Right atrium auricular region (tissue), 2 donors: Measurements from ENCODE around the gene ENTPD8. TPM values are rescaled to one million over a fixed set of nuclear protein-coding genes. Genes with fewer than 3 reads are reported as not detected.

Experiments used
- DNase-seq: peaks from one replicate; pipeline ENCODE4 v3.0.0-alpha.2; 2019; ENCODE audit warnings: low spot score
- H3K27ac ChIP-seq, 2 donors: fragments of 200-600 bp; sonication (generic); 1 replicate in 1 of 2; 2 replicates in 1 of 2; pipeline ENCODE4 v1.5.1; 2016 to 2019
- H3K27me3 ChIP-seq, 2 donors: fragments of 200-600 bp; sonication (generic); one replicate each; pipeline versions ENCODE4 v1.5.1 to v1.6.0; 2017 to 2019
- H3K36me3 ChIP-seq: fragments of 200-600 bp; sonication (generic); one replicate; pipeline ENCODE4 v1.5.1; 2016
- H3K4me1 ChIP-seq, 2 donors: fragments of 200-600 bp; sonication (generic); one replicate each; pipeline versions ENCODE4 v1.5.1 to v1.6.0; 2017 to 2019
- H3K4me3 ChIP-seq, 2 donors: fragments of 200-600 bp; sonication (generic); 1 replicate in 1 of 2; 2 replicates in 1 of 2; pipeline ENCODE4 v1.5.1; 2017 to 2019; ENCODE audit warnings: mild to moderate bottlenecking in 1 of 2, moderate library complexity in 1 of 2
- H3K9me3 ChIP-seq, 2 donors: fragments of 200-600 bp; sonication (generic); one replicate each; pipeline ENCODE4 v1.5.1; 2019
- total RNA-seq, 2 donors: library from RNA; depleted of rRNA; stranded (reverse); fragments of >200 nt; gene quantifications; one replicate each; pipeline ENCODE4 v1.1.0, GENCODE V29; 2016
- TF ChIP-seq, protein P1 (sequence below), 2 donors: fragments of 200-600 bp; sonication (generic); IDR thresholded peaks; one replicate each; pipeline ENCODE4 v1.5.1; 2019; ENCODE audit warnings: antibody characterized with exemption in 2 of 2

Gene ENTPD8
- total RNA-seq, 2 donors from 2014 or later, result not detected

DNA sequence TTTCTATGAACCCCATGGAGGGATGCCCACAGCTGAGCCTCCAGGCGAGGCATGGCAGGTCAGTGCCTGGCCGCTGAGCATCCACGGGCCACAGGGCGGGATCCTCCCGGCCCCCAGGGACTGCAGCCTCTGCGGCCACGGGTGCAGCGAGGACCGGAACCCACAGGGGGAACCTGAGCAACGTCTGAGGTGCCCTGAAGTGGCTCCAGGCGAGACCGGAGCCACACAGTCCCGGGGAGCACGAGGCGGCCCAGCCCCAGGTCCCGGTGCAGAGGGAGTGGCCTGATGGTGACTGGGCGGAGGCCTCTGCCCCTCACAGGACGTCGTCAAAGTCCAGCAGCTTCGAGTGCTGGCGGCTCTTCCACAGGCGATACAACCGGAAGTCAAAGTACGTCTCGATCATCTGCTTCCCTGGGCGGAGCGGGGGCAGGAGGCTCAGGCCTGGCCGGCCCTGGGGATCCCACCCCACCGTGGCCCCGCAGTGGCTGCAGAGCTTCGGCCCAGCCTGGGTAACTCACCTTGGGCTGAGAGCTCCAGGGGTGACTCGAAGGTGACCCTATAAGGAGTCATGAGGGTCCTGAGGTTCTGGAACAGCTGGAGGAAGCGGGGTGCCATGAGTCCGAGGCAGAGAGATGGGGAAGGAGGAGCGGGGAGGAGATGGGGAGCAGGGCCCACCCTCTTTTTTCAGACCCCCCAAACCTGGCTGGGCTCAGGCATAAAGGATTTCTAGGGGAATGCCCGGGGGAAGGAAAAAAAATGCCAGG, 8.1 kb upstream of the ENTPD8 start:
- no peak for DNase-seq
- H3K4me3 ChIP-seq, result no peak overlapping the region

DNA sequence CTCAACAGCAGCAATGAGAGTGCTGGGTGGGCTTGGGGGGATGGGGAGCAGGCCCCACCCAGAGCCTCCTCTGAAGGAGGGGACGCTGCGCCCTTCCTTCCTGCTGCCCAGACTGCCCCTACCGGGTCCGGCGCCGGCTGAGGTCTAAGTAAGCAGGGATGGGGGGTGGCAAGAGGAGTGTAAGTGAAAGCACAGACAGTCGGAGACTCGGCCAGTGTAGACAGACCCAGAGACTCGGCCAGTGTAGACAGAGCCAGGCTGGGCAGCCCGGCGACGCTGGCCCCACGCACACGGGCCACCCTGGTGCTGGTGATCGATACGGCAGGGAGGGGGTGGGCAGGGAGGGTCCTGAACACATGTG, 7.4 kb upstream of the ENTPD8 start:
- Histone ChIP-seq H3K27me3 (no peaks in the 10 kb centered on the region), H3K9me3 (no peaks in the 10 kb centered on the region), H3K36me3 (peaks cover 10% of the 10 kb centered on the region), H3K27ac (no peak overlapping the region), H3K4me1 (peaks cover 0 to 13% of the 10 kb centered on the region in 2 donors), H3K4me3 (no peak overlapping the region)
- DNase-seq, result no peak
- TF ChIP-seq, protein P1, sequence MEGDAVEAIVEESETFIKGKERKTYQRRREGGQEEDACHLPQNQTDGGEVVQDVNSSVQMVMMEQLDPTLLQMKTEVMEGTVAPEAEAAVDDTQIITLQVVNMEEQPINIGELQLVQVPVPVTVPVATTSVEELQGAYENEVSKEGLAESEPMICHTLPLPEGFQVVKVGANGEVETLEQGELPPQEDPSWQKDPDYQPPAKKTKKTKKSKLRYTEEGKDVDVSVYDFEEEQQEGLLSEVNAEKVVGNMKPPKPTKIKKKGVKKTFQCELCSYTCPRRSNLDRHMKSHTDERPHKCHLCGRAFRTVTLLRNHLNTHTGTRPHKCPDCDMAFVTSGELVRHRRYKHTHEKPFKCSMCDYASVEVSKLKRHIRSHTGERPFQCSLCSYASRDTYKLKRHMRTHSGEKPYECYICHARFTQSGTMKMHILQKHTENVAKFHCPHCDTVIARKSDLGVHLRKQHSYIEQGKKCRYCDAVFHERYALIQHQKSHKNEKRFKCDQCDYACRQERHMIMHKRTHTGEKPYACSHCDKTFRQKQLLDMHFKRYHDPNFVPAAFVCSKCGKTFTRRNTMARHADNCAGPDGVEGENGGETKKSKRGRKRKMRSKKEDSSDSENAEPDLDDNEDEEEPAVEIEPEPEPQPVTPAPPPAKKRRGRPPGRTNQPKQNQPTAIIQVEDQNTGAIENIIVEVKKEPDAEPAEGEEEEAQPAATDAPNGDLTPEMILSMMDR (IDR thresholded peaks at IDR 0.05), result no peak

More for the DNA sequence above, 8.1 kb upstream of the ENTPD8 start:
- Histone ChIP-seq H3K27ac (no peak overlapping the region), H3K9me3 (no peaks in the 10 kb centered on the region), H3K36me3 (peaks cover 10% of the 10 kb centered on the region), H3K27me3 (no peaks in the 10 kb centered on the region), H3K4me1 (peaks cover 0 to 18% of the 10 kb centered on the region in 2 donors)
- TF ChIP-seq, protein P1 (IDR thresholded peaks at IDR 0.05), result no peak

DNA sequence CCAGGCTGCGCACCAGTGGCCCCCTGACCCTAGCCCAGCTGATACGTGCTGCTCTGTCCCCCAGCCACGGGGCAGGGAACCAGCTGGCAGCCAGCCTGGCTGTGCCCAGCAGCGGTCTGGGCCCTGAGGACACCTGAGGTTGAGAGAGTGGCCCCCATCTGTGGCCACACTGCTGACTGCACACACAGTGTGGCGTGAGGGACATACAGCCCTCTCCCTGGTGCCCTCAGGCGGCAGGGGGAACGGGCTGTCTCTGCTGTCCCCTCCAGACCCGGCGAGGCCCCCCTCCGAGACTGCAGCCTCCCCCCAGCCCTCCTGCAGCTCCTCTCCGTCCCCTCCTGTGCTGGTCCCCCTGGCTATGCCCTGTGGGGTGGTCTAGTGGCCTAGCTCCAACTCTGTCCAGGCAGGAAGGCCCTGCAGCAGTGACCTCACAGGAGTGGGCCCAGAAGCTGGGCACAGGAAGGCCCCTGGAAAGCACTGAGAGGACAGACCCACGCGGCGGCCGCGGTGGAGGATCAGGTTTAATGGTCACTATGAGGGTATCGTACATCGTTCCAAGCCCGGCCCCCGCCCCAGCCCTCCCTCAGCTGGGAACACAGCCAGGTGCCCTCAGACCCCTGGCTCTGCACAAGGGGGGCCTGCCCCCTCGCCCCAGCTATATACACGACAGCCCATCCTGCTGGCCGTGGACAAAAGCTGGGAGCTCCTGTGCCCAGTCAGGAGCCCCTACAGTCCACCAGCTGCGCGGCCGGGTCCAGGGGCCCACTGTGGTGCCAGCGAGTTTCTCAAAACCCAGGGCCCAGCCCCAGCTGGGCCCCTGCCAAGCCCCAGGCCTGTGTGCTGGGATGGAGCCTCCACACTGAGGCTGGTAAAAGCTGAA, 6.8 kb upstream of the ENTPD8 start:
- TF ChIP-seq, protein P1 (IDR thresholded peaks at IDR 0.05), result no peak
- Histone ChIP-seq H3K27me3 (no peaks in the 10 kb centered on the region), H3K27ac (no peak overlapping the region), H3K9me3 (no peaks in the 10 kb centered on the region), H3K4me1 (peaks cover 0 to 9% of the 10 kb centered on the region in 2 donors), H3K36me3 (peaks cover 10% of the 10 kb centered on the region), H3K4me3 (no peak overlapping the region)
- no peak for DNase-seq

DNA sequence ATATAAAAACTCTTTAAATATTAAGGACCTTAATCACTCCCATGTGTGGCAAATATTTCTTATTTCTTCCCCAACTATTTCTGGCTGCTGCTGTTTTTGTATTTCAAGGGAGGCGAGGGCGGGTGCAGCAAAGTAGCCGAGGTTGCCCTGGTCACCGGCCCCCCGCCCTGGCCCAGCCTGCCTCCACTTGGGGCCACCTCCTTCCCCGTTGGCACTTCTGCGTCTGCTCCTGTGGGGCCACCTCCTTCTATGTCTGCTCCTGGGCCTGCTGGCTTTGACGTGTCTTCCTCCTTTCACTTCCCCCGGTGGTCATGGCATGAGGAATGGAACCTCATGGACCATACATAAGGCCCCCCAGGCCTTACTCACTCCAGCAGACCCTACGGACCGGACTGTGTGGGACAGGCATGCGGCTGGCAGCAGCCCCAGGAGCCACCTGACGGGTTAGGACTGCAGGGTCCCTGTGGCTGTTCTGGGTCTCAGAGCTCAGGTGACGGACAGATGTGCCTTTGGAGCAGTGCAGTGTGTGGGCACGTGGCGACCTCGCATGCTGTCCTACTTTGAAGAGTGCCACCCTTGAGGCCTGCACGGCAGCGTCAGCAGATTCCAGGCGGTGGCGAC, 5.8 kb upstream of the ENTPD8 start:
- TF ChIP-seq, protein P1 (IDR thresholded peaks at IDR 0.05), result no peak
- H3K27ac ChIP-seq, result no peak overlapping the region
- peaks cover 5% of the 10 kb centered on the region for H3K36me3 ChIP-seq
- DNase-seq, result no peak
- H3K27me3 ChIP-seq, result no peaks in the 10 kb centered on the region
- no peak overlapping the region for H3K4me3 ChIP-seq
- H3K4me1 ChIP-seq, result peaks cover 0 to 9% of the 10 kb centered on the region in 2 donors
- peaks cover 0 to 3% of the 10 kb centered on the region in 2 donors for H3K9me3 ChIP-seq

DNA sequence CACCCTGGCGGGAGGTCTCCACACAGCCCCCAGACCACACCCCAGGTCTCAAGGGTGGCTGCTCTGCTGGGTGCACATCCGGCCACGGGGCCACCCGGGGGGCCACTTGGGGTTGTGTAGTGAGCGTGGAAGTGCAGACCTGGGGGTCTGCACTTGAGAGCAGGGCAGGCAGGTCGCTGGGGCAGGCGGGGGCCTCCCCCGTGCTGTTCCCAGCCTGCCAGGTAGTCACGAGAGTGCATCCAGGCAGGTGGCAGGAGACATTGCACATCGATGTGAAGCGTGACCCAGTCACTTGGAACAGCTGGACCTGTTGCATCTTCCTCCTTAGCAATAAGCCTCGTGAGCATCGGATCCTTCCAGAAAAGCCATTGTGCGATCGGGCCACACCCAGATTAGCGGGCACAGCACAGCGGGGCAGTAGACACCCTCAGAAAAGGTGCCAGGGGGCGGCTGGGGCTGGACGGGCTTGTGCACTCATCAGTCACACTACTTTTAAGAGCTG, 4.8 kb upstream of the ENTPD8 start:
- H3K4me3 ChIP-seq, result no peak overlapping the region
- peaks cover 0 to 18% of the 10 kb centered on the region in 2 donors for H3K4me1 ChIP-seq
- TF ChIP-seq, protein P1 (IDR thresholded peaks at IDR 0.05), result no peak
- H3K27me3 ChIP-seq, result peaks cover 0 to 4% of the 10 kb centered on the region in 2 donors
- no peak for DNase-seq
- peaks cover 5% of the 10 kb centered on the region for H3K36me3 ChIP-seq
- peaks cover 0 to 4% of the 10 kb centered on the region in 2 donors for H3K9me3 ChIP-seq
- no peak overlapping the region for H3K27ac ChIP-seq
